Measurements from ENCODE around the gene GK. TPM values are rescaled to one million over a fixed set of nuclear protein-coding genes. Genes with fewer than 3 reads are reported as not detected.
"Not testable (repeated sequence)": the region's sequence is repeated elsewhere in the genome, so short reads cannot be mapped to it uniquely, and the experiment has no call there.

GK gene
- total RNA-seq, 1 donor from 2014 or later = 28.2 TPM

GRCh38 chrX:30734782-30735181 lies 81.6 kb downstream of the GK start:
- DNase-seq (ENCODE audit: extremely low spot score, unreplicated experiment) = no peak
- no peak overlapping the region for H3K27ac Mint-ChIP-seq
- no peak for TF ChIP-seq CTCF (conservative IDR thresholded peaks at IDR 0.05)

GRCh38 chrX:30735839-30736238 lies 82.6 kb downstream of the GK start:
- no peak overlapping the region for H3K27ac Mint-ChIP-seq
- H3K9me3 Mint-ChIP-seq = no peaks in the 10 kb centered on the region
- TF ChIP-seq CTCF (conservative IDR thresholded peaks at IDR 0.05) = peak; percentile 89
- H3K4me3 Mint-ChIP-seq = no peak overlapping the region
- H3K4me1 Mint-ChIP-seq (ENCODE audit: unreplicated experiment) = no peaks in the 10 kb centered on the region
- H3K36me3 Mint-ChIP-seq = no peaks in the 10 kb centered on the region
- no peaks in the 10 kb centered on the region for H3K27me3 Mint-ChIP-seq
- no peak for DNase-seq (ENCODE audit: extremely low spot score, unreplicated experiment)

More at GRCh38 chrX:30734782-30735181, 81.6 kb downstream of the GK start:
- no peak overlapping the region for H3K4me3 Mint-ChIP-seq
- no peaks in the 10 kb centered on the region for H3K9me3 Mint-ChIP-seq
- H3K36me3 Mint-ChIP-seq = no peaks in the 10 kb centered on the region
- H3K4me1 Mint-ChIP-seq (ENCODE audit: unreplicated experiment) = no peaks in the 10 kb centered on the region
- H3K27me3 Mint-ChIP-seq = no peaks in the 10 kb centered on the region

- H3K4me1 Mint-ChIP-seq (ENCODE audit: unreplicated experiment) = no peaks in the 10 kb centered on the region
- no peaks in the 10 kb centered on the region for H3K36me3 Mint-ChIP-seq
- no peak overlapping the region for H3K27ac Mint-ChIP-seq
- H3K27me3 Mint-ChIP-seq = no peaks in the 10 kb centered on the region
- no peak for DNase-seq (ENCODE audit: extremely low spot score, unreplicated experiment)
- peaks cover 4% of the 10 kb centered on the region for H3K9me3 Mint-ChIP-seq
- no peak overlapping the region for H3K4me3 Mint-ChIP-seq
- no peak for TF ChIP-seq CTCF (conservative IDR thresholded peaks at IDR 0.05)
Observed at GRCh38 chrX:30741545-30741944, 88.3 kb downstream of the GK start.

- Mint-ChIP-seq H3K4me1 (ENCODE audit: unreplicated experiment) (no peaks in the 10 kb centered on the region), H3K9me3 (peaks cover 4% of the 10 kb centered on the region), H3K4me3 (no peak overlapping the region), H3K36me3 (no peaks in the 10 kb centered on the region), H3K27me3 (no peaks in the 10 kb centered on the region), H3K27ac (no peak overlapping the region)
- no peak for TF ChIP-seq CTCF (conservative IDR thresholded peaks at IDR 0.05)
- DNase-seq (ENCODE audit: extremely low spot score, unreplicated experiment) = no peak
Observed at GRCh38 chrX:30748342-30748960, 95.2 kb downstream of the GK start.

GRCh38 chrX:30751497-30751896 lies 98.3 kb downstream of the GK start:
- no peak overlapping the region for H3K4me3 Mint-ChIP-seq
- no peaks in the 10 kb centered on the region for H3K4me1 Mint-ChIP-seq (ENCODE audit: unreplicated experiment)
- no peak for DNase-seq (ENCODE audit: extremely low spot score, unreplicated experiment)
- no peaks in the 10 kb centered on the region for H3K36me3 Mint-ChIP-seq
- TF ChIP-seq CTCF (conservative IDR thresholded peaks at IDR 0.05) = no peak
- no peaks in the 10 kb centered on the region for H3K9me3 Mint-ChIP-seq
- H3K27ac Mint-ChIP-seq = no peak overlapping the region
- H3K27me3 Mint-ChIP-seq = no peaks in the 10 kb centered on the region

GRCh38 chrX:30762755-30763154 lies 109.5 kb downstream of the GK start:
- Mint-ChIP-seq H3K36me3 (no peaks in the 10 kb centered on the region), H3K4me3 (no peak overlapping the region), H3K9me3 (no peaks in the 10 kb centered on the region), H3K27ac (no peak overlapping the region), H3K4me1 (ENCODE audit: unreplicated experiment) (no peaks in the 10 kb centered on the region), H3K27me3 (peaks cover under 1% of the 10 kb centered on the region)
- DNase-seq (ENCODE audit: extremely low spot score, unreplicated experiment) = no peak
- TF ChIP-seq CTCF (conservative IDR thresholded peaks at IDR 0.05) = no peak

GRCh38 chrX:30773764-30774163 lies 120.5 kb downstream of the GK start:
- H3K9me3 Mint-ChIP-seq; H3K27me3 Mint-ChIP-seq; DNase-seq (ENCODE audit: extremely low spot score, unreplicated experiment); H3K4me1 Mint-ChIP-seq (ENCODE audit: unreplicated experiment); H3K36me3 Mint-ChIP-seq; H3K4me3 Mint-ChIP-seq; H3K27ac Mint-ChIP-seq: not testable (repeated sequence)

All from type B pancreatic cell (in vitro differentiated cells).